Measurements from ENCODE around the gene TENT5C.

The TENT5C gene

GRCh38 chr1:117582451-117582850, 23.4 kb upstream of the TENT5C start:
- H3K4me3 ChIP-seq (ENCODE audit: extremely low read depth, insufficient read depth, low read length, poor library complexity, severe bottlenecking), result no peak overlapping the region
- H3K27ac ChIP-seq (ENCODE audit: low read depth, low read length, severe bottlenecking), result no peak overlapping the region
- WGBS, 2 experiments (ENCODE audit: insufficient coverage in 2 of 2), result 67% methylated on average over 3 of the region's 3 CpGs; no CpG with 5 or more reads in 1 of the 2 experiments
- H3K4me1 ChIP-seq (ENCODE audit: control insufficient read depth, insufficient read depth, low read length, poor library complexity, severe bottlenecking), result no peaks in the 10 kb centered on the region
- no peaks in the 10 kb centered on the region for H3K9me3 ChIP-seq (ENCODE audit: control insufficient read depth, low read length)
- H3K36me3 ChIP-seq (ENCODE audit: control insufficient read depth, insufficient read depth, low read length), result no peaks in the 10 kb centered on the region

GRCh38 chr1:117583247-117583646, 22.6 kb upstream of the TENT5C start:
- Histone ChIP-seq H3K4me3 (ENCODE audit: extremely low read depth, insufficient read depth, low read length, poor library complexity, severe bottlenecking) (no peak overlapping the region), H3K4me1 (ENCODE audit: control insufficient read depth, insufficient read depth, low read length, poor library complexity, severe bottlenecking) (no peaks in the 10 kb centered on the region), H3K27ac (ENCODE audit: low read depth, low read length, severe bottlenecking) (no peak overlapping the region), H3K36me3 (ENCODE audit: control insufficient read depth, insufficient read depth, low read length) (no peaks in the 10 kb centered on the region), H3K9me3 (ENCODE audit: control insufficient read depth, low read length) (no peaks in the 10 kb centered on the region)
- WGBS, 2 experiments (ENCODE audit: insufficient coverage in 2 of 2), result 91 to 94% methylated on average over 2 to 5 of the region's 6 CpGs

- no peaks in the 10 kb centered on the region for H3K36me3 ChIP-seq (ENCODE audit: control insufficient read depth, insufficient read depth, low read length)
- WGBS, 2 experiments (ENCODE audit: insufficient coverage in 2 of 2), result 87 to 98% methylated on average over 6 of the region's 6 CpGs
- no peak overlapping the region for H3K4me3 ChIP-seq (ENCODE audit: extremely low read depth, insufficient read depth, low read length, poor library complexity, severe bottlenecking)
- no peaks in the 10 kb centered on the region for H3K4me1 ChIP-seq (ENCODE audit: control insufficient read depth, insufficient read depth, low read length, poor library complexity, severe bottlenecking)
- H3K27ac ChIP-seq (ENCODE audit: low read depth, low read length, severe bottlenecking), result no peak overlapping the region
- H3K9me3 ChIP-seq (ENCODE audit: control insufficient read depth, low read length), result no peaks in the 10 kb centered on the region
Observed at GRCh38 chr1:117584181-117584580, 21.7 kb upstream of the TENT5C start.

GRCh38 chr1:117585086-117585485, 20.8 kb upstream of the TENT5C start:
- Histone ChIP-seq H3K9me3 (ENCODE audit: control insufficient read depth, low read length) (no peaks in the 10 kb centered on the region), H3K4me3 (ENCODE audit: extremely low read depth, insufficient read depth, low read length, poor library complexity, severe bottlenecking) (no peak overlapping the region), H3K27ac (ENCODE audit: low read depth, low read length, severe bottlenecking) (no peak overlapping the region), H3K36me3 (ENCODE audit: control insufficient read depth, insufficient read depth, low read length) (no peaks in the 10 kb centered on the region), H3K4me1 (ENCODE audit: control insufficient read depth, insufficient read depth, low read length, poor library complexity, severe bottlenecking) (no peaks in the 10 kb centered on the region)
- WGBS, 2 experiments (ENCODE audit: insufficient coverage in 2 of 2), result 88 to 94% methylated on average over 7 to 8 of the region's 8 CpGs

GRCh38 chr1:117586337-117586736, 19.5 kb upstream of the TENT5C start:
- no peaks in the 10 kb centered on the region for H3K36me3 ChIP-seq (ENCODE audit: control insufficient read depth, insufficient read depth, low read length)
- no peak overlapping the region for H3K27ac ChIP-seq (ENCODE audit: low read depth, low read length, severe bottlenecking)
- no peaks in the 10 kb centered on the region for H3K4me1 ChIP-seq (ENCODE audit: control insufficient read depth, insufficient read depth, low read length, poor library complexity, severe bottlenecking)
- 89% methylated on average over 1 of the region's 1 CpG; no CpG with 5 or more reads in 1 of the 2 experiments for WGBS, 2 experiments (ENCODE audit: insufficient coverage in 2 of 2)
- no peaks in the 10 kb centered on the region for H3K9me3 ChIP-seq (ENCODE audit: control insufficient read depth, low read length)
- H3K4me3 ChIP-seq (ENCODE audit: extremely low read depth, insufficient read depth, low read length, poor library complexity, severe bottlenecking), result no peak overlapping the region

- Histone ChIP-seq H3K4me1 (ENCODE audit: control insufficient read depth, insufficient read depth, low read length, poor library complexity, severe bottlenecking) (no peaks in the 10 kb centered on the region), H3K27ac (ENCODE audit: low read depth, low read length, severe bottlenecking) (no peak overlapping the region), H3K4me3 (ENCODE audit: extremely low read depth, insufficient read depth, low read length, poor library complexity, severe bottlenecking) (no peak overlapping the region), H3K9me3 (ENCODE audit: control insufficient read depth, low read length) (no peaks in the 10 kb centered on the region), H3K36me3 (ENCODE audit: control insufficient read depth, insufficient read depth, low read length) (no peaks in the 10 kb centered on the region)
- 79 to 81% methylated on average over 11 to 13 of the region's 13 CpGs for WGBS, 2 experiments (ENCODE audit: insufficient coverage in 2 of 2)
Observed at GRCh38 chr1:117586747-117587498, 18.9 kb upstream of the TENT5C start.

GRCh38 chr1:117587499-117588356, 18.1 kb upstream of the TENT5C start:
- Histone ChIP-seq H3K4me1 (ENCODE audit: control insufficient read depth, insufficient read depth, low read length, poor library complexity, severe bottlenecking) (no peaks in the 10 kb centered on the region), H3K27ac (ENCODE audit: low read depth, low read length, severe bottlenecking) (no peak overlapping the region), H3K4me3 (ENCODE audit: extremely low read depth, insufficient read depth, low read length, poor library complexity, severe bottlenecking) (no peak overlapping the region), H3K9me3 (ENCODE audit: control insufficient read depth, low read length) (no peaks in the 10 kb centered on the region), H3K36me3 (ENCODE audit: control insufficient read depth, insufficient read depth, low read length) (no peaks in the 10 kb centered on the region)
- 89 to 96% methylated on average over 13 to 14 of the region's 14 CpGs for WGBS, 2 experiments (ENCODE audit: insufficient coverage in 2 of 2)

- H3K4me1 ChIP-seq (ENCODE audit: control insufficient read depth, insufficient read depth, low read length, poor library complexity, severe bottlenecking), result no peaks in the 10 kb centered on the region
- H3K27ac ChIP-seq (ENCODE audit: low read depth, low read length, severe bottlenecking), result no peak overlapping the region
- no peak overlapping the region for H3K4me3 ChIP-seq (ENCODE audit: extremely low read depth, insufficient read depth, low read length, poor library complexity, severe bottlenecking)
- WGBS, 2 experiments (ENCODE audit: insufficient coverage in 2 of 2), result 100% methylated on average over 2 of the region's 2 CpGs; no CpG with 5 or more reads in 1 of the 2 experiments
- no peaks in the 10 kb centered on the region for H3K36me3 ChIP-seq (ENCODE audit: control insufficient read depth, insufficient read depth, low read length)
- no peaks in the 10 kb centered on the region for H3K9me3 ChIP-seq (ENCODE audit: control insufficient read depth, low read length)
Observed at GRCh38 chr1:117589544-117589943, 16.3 kb upstream of the TENT5C start.

- H3K4me1 ChIP-seq (ENCODE audit: control insufficient read depth, insufficient read depth, low read length, poor library complexity, severe bottlenecking), result no peaks in the 10 kb centered on the region
- no peaks in the 10 kb centered on the region for H3K9me3 ChIP-seq (ENCODE audit: control insufficient read depth, low read length)
- H3K36me3 ChIP-seq (ENCODE audit: control insufficient read depth, insufficient read depth, low read length), result no peaks in the 10 kb centered on the region
- no peak overlapping the region for H3K4me3 ChIP-seq (ENCODE audit: extremely low read depth, insufficient read depth, low read length, poor library complexity, severe bottlenecking)
- 54 to 67% methylated on average over 6 of the region's 7 CpGs for WGBS, 2 experiments (ENCODE audit: insufficient coverage in 2 of 2)
- H3K27ac ChIP-seq (ENCODE audit: low read depth, low read length, severe bottlenecking), result no peak overlapping the region
Observed at GRCh38 chr1:117590273-117590925, 15.4 kb upstream of the TENT5C start.

GRCh38 chr1:117591252-117591651, 14.6 kb upstream of the TENT5C start:
- H3K4me1 ChIP-seq (ENCODE audit: control insufficient read depth, insufficient read depth, low read length, poor library complexity, severe bottlenecking), result no peaks in the 10 kb centered on the region
- no peak overlapping the region for H3K4me3 ChIP-seq (ENCODE audit: extremely low read depth, insufficient read depth, low read length, poor library complexity, severe bottlenecking)
- no peaks in the 10 kb centered on the region for H3K9me3 ChIP-seq (ENCODE audit: control insufficient read depth, low read length)
- WGBS, 2 experiments (ENCODE audit: insufficient coverage in 2 of 2), result 83% methylated on average over 1 of the region's 3 CpGs; no CpG with 5 or more reads in 1 of the 2 experiments
- no peaks in the 10 kb centered on the region for H3K36me3 ChIP-seq (ENCODE audit: control insufficient read depth, insufficient read depth, low read length)
- no peak overlapping the region for H3K27ac ChIP-seq (ENCODE audit: low read depth, low read length, severe bottlenecking)
